Measurements from ENCODE around the gene COL26A1. TPM values are rescaled to one million over a fixed set of nuclear protein-coding genes. Genes with fewer than 3 reads are reported as not detected.

COL26A1 gene
- total and polyA plus RNA-seq, 2 of the 4 experiments (the other 2 are of a cell fraction) = not detected

DNA sequence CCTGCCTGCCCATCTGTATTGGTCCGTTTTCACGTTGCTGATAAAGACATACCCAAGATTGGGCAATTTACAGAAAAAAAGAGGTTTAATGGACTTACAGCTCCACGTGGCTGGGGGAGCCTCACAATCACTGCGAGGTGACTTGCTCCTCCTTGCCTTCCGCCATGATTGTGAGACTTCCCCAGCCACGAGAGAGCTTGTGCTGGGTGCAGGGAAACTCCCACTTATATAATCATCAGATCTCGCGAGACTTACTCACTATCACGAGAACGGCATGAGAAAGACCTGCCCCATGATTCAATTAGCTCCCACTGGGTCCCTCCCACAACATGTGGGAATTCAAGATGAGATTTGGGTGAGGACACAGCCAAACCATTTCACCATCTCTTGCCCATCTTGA, 154.6 kb downstream of the COL26A1 start:
- H3K4me1 ChIP-seq (ENCODE audit: control insufficient read depth, insufficient read depth, low read length) = peaks cover 25% of the 10 kb centered on the region
- H2AK5ac ChIP-seq (ENCODE audit: low read depth, low read length) = no peak overlapping the region
- ChIA-PET CTCF (no interaction called here), POLR2A (ENCODE audit: unreplicated experiment) (no interaction called here)
- H2AFZ ChIP-seq (replicated peaks; ENCODE audit: low read length, poor library complexity) = no peak overlapping the region
- H3K56ac ChIP-seq (ENCODE audit: extremely low read depth, insufficient read depth, low read length) = no peak overlapping the region
- no peak overlapping the region; the same call in 1 of the 2 replicates for H2BK20ac ChIP-seq (ENCODE audit: low read depth, low read length)
- peaks cover 20% of the 10 kb centered on the region for H3K9me1 ChIP-seq (ENCODE audit: insufficient read depth, low read length)
- H2BK5ac ChIP-seq (ENCODE audit: low read depth, low read length, poor library complexity, severe bottlenecking) = no peak overlapping the region
- no peaks in the 10 kb centered on the region for H4K20me1 ChIP-seq (ENCODE audit: insufficient read depth, low read length)
- in situ Hi-C loops (cut with MboI; ENCODE audit: low sequenced_read_pairs) = no loop called here
- no peak overlapping the region for H3K27ac ChIP-seq (ENCODE audit: insufficient read depth, low read length)
- H3K18ac ChIP-seq (ENCODE audit: low read depth, low read length) = no peak overlapping the region
- no peak overlapping the region for H3K14ac ChIP-seq (replicated peaks; ENCODE audit: low read depth, low read length)
- H3K4me3 ChIP-seq (ENCODE audit: insufficient read depth, low read depth, low read length) = no peak overlapping the region
- dilution Hi-C loops (cut with HindIII; ENCODE audit: low sequenced_read_pairs, unreplicated experiment) = no loop called here
- intact Hi-C loops (cut with micrococcal nuclease) = no loop called here
- H2BK15ac ChIP-seq (ENCODE audit: low read depth, low read length) = no peak overlapping the region
- no peak for ATAC-seq (ENCODE audit: low read depth)
- H3K36me3 ChIP-seq (ENCODE audit: control insufficient read depth, insufficient read depth, low read length) = no peaks in the 10 kb centered on the region
- TF ChIP-seq MAZ (IDR thresholded peaks at IDR 0.05; ENCODE audit: borderline replicate concordance, low read depth, low read length) (no peak), FOS (IDR thresholded peaks at IDR 0.05; ENCODE audit: low read depth, low read length) (no peak), BHLHE40 (IDR thresholded peaks at IDR 0.05; ENCODE audit: low read depth, low read length) (no peak), CHD1 (IDR thresholded peaks at IDR 0.05; ENCODE audit: low read depth, low read length) (no peak), POLR2A (IDR thresholded peaks at IDR 0.05; ENCODE audit: low read depth, low read length) (no peak), CEBPB (IDR thresholded peaks at IDR 0.05; ENCODE audit: low read depth, low read length) (no peak), NFE2L2 (IDR thresholded peaks at IDR 0.05; ENCODE audit: low read depth, low read length) (no peak), USF2 (IDR thresholded peaks at IDR 0.05; ENCODE audit: low read depth, low read length) (no peak), MAFK (IDR thresholded peaks at IDR 0.05; ENCODE audit: low read depth, low read length) (no peak), MXI1 (IDR thresholded peaks at IDR 0.05; ENCODE audit: borderline replicate concordance, low read depth, low read length) (no peak)
- no peak overlapping the region for H3K4me2 ChIP-seq (ENCODE audit: low read depth, low read length)
- H4K8ac ChIP-seq (ENCODE audit: low read depth in 2 of 2, low read length in 2 of 2) = no peak overlapping the region
- no peak overlapping the region for H2BK120ac ChIP-seq (ENCODE audit: low read depth, low read length)
- H3K23ac ChIP-seq (ENCODE audit: low read depth, low read length) = no peak overlapping the region
- no peak overlapping the region for H2AK9ac ChIP-seq (replicated peaks; ENCODE audit: low read depth, low read length, poor library complexity)
- peaks cover 3% of the 10 kb centered on the region for H3K9me3 ChIP-seq (ENCODE audit: control insufficient read depth, insufficient read depth, low read length)
- no peak for DNase-seq
- BruUV-seq (replicated peaks) = no TSS peak
- 0 out of 2 replicates have a peak overlapping the region, but pooled peaks have one; percentile 5 for H3K4ac ChIP-seq (ENCODE audit: low read depth, low read length)
- peaks cover 5% of the 10 kb centered on the region; the same call in 1 of the 2 replicates for H3K27me3 ChIP-seq (ENCODE audit: control insufficient read depth, insufficient read depth, low read length)
- no peak overlapping the region for H4K5ac ChIP-seq (ENCODE audit: low read depth, low read length)
- 91% methylated on average over 4 of the region's 10 CpGs; no CpG with 5 or more reads in 1 of the 2 experiments for WGBS, 2 experiments (ENCODE audit: extremely low coverage in 2 of 2, insufficient read length in 1 of 2)
- no peak overlapping the region for H4K91ac ChIP-seq (ENCODE audit: insufficient read depth, low read depth, low read length)
- H3K9ac ChIP-seq (ENCODE audit: low read depth, low read length) = no peak overlapping the region
- no peaks in the 10 kb centered on the region for H3K79me1 ChIP-seq (ENCODE audit: low read depth in 1 of 2, low read length in 2 of 2)
